RWPE1 (cell line): ENCODE measurements around the gene NEU4.

Source experiments
- CTCF ChIA-PET: fragments of 350-600 bp; sonication (Branson Sonifier 250); formaldehyde crosslinking; extraction: SDS; loops from one replicate; lab custom pipeline; 2021; lab: Yijun Ruan, JAX
- POLR2A ChIA-PET: fragments of 400-600 bp; formaldehyde crosslinking; extraction: SDS; loops from one replicate; lab custom pipeline; 2020; ENCODE audit warnings: antibody characterized with exemption; ENCODE audit not compliant: low non-redundant PET; lab: Yijun Ruan, JAX
- DNase-seq: peaks from one replicate; pipeline ENCODE4 v3.0.0; 2012; ENCODE audit warnings: low spot score
- H3K27ac ChIP-seq: fragments of 450-650 bp; 2 replicates; pipeline ENCODE4 v1.5.1; 2017
- CTCF ChIP-seq: fragments of 450-650 bp; conservative IDR thresholded peaks from 2 replicates; pipeline ENCODE4 v1.5.1; 2017; ENCODE audit warnings: low read depth, mild to moderate bottlenecking

Gene NEU4

DNA sequence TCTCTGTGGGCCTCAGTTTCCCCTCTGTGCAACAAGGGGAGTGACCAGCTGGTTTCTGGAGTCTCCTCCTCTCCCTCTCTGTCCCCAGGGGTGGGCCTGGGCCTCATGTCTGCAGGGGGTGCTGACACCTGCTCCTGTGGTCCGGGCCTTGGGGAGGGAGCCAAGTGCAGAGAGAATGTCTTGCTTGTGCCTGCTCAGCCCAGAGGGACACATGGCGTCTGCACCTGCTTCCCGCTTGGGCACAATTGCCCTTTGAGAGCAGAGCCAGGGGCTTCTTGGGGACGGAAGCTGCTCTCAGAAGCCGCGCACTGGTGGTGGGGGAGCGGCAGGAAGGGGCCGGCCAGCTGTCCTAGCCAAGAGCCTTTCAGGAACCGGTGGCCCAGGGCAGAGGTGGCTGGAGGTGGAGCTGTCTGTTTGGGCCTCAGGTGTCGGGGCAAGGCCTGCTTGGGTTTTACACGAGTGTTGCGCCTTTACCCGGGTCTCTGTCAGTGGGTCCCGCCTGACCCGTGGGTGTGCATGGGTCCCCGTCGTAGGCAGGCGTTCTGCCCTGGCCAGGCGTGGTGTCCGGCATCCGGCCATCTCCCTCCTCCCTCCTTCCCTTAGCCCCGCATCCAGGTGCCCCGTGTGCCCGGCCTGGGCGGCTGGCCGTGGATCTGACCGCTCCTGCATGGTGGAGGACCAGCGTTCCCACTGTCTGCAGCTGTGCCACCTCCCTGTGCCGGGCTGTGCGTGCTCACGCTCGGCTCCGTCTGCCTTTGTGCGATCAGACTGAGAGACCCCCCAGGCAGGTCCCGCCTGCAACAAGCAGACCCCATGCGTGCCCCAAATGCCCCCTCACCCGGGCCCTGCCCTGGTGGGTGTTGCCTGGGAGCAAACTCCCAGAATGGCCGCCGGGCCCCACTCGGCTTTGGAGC lies 4.0 kb downstream of the NEU4 start:
- no peak for DNase-seq
- TF ChIP-seq CTCF = no peak
- H3K27ac ChIP-seq = no peak overlapping the region
- CTCF ChIA-PET = no interaction called here
- POLR2A ChIA-PET = interaction anchor here (0.7 kb wide), 1 partner anchor 347 kb away, joined by 3 read pairs; no protein-coding TSS in a partner anchor

DNA sequence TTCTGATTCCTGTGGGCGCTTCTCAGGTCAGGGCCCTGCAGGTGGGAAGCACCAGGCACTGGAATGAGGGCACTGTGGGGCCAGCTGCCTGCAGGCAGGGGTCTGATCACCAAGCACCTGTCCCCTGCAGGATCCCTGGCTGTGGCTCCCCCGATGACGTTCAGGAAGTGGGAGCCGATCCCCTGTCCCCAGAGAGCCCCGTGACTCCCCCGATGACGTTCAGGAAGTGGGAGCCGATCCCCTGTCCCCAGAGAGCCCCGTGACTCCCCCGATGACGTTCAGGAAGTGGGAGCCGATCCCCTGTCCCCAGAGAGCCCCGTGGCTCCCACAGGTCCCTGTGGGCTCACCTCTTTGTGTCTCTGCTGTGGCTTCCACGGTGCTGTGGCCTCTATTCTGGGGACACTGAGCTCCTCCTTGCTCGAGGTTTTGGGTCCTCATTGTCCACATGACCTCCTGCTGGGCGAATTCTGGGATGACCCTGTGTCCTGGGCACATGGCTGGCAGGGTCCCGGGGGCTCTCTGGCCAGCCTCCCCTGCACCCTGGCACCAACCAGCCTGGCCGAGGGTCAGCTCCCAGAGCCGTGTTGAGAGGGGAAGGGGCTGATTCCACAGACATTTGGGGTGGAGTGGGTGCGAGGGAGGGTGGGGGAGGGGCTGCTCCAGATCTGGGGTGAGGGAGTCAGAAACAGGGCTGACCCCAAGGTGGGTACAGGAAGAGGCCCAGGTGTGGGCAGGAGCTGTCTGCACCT lies 4.8 kb downstream of the NEU4 start:
- H3K27ac ChIP-seq = no peak overlapping the region
- POLR2A ChIA-PET = no interaction called here
- CTCF ChIA-PET = no interaction called here
- no peak for TF ChIP-seq CTCF
- DNase-seq = no peak

DNA sequence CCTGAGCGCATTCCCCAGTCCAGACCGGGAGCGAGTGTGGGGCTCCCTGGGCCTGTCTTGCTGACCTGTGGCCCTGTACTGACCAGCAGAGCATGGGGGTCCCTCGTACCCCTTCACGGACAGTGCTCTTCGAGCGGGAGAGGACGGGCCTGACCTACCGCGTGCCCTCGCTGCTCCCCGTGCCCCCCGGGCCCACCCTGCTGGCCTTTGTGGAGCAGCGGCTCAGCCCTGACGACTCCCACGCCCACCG lies 5.3 kb downstream of the NEU4 start:
- no peak for TF ChIP-seq CTCF
- POLR2A ChIA-PET = no interaction called here
- CTCF ChIA-PET = no interaction called here

GRCh38 chr2:241814643-241815476 lies 5.9 kb downstream of the NEU4 start:
- POLR2A ChIA-PET = no interaction called here

More for the DNA sequence above, 5.3 kb downstream of the NEU4 start:
- H3K27ac ChIP-seq = no peak overlapping the region
- no peak for DNase-seq

DNA sequence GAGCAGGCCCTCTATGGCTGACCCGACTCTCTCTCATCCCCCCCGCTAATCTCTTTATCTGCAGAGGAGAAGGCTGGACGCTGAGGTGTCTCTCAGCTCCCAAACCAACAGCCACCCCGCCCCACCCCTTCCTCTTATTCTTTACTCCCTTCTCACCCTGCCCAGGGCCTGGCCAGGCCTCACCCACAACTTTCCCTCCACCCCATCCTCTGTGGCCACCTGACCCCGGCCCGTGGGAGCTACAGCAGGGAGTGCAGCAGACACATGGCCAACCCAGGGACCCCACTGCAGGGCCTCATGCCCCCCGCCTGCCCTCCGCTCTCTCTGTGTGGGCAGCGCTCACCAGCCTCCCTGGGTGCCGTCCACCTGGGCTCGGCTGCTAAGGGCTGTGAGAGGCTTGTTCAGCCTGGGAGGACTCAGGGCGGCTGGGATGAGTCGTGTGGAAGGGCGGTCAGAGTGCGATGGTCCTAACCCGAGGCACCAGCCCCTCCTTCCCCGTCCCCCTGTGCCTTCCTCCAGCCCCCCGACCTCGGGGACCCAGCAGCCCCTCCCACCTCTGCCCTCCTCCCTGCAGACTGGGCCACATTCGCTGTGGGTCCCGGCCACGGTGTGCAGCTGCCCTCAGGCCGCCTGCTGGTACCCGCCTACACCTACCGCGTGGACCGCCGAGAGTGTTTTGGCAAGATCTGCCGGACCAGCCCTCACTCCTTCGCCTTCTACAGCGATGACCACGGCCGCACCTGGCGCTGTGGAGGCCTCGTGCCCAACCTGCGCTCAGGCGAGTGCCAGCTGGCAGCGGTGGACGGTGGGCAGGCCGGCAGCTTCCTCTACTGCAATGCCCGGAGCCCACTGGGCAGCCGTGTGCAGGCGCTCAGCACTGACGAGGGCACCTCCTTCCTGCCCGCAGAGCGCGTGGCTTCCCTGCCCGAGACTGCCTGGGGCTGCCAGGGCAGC lies 6.8 kb downstream of the NEU4 start:
- no peak for DNase-seq
- CTCF ChIA-PET = interaction anchor here (0.5 kb wide), 1 partner anchor 80 kb away, joined by 3 read pairs; no protein-coding TSS in a partner anchor
- POLR2A ChIA-PET = no interaction called here
- TF ChIP-seq CTCF = no peak
- no peak overlapping the region for H3K27ac ChIP-seq

More at GRCh38 chr2:241814643-241815476, 5.9 kb downstream of the NEU4 start:
- H3K27ac ChIP-seq = no peak overlapping the region
- TF ChIP-seq CTCF = no peak
- CTCF ChIA-PET = no interaction called here
- no peak for DNase-seq
